ENCODE measurements around the gene AHRR.

The AHRR gene

GRCh38 chr5:433836-434235 is 112.3 kb downstream of the AHRR start:
- no peak for TF ChIP-seq CTCF (IDR thresholded peaks at IDR 0.05; ENCODE audit: control extremely low read depth, extremely low read depth, low read depth, missing control alignments)
- POLR2A ChIA-PET: interaction anchor here (0.6 kb wide), 1 partner anchor 138 kb away, joined by 3 read pairs; no protein-coding TSS in a partner anchor
- no peak for DNase-seq (ENCODE audit: extremely low spot score)
- CTCF ChIA-PET: interaction anchor here (1.0 to 10.6 kb wide), 4 partner anchors 10 to 117 kb away, joined by 3 to 123 read pairs (median 50); partner anchors contain the start of gene EXOC3

- ChIA-PET POLR2A (interaction anchor here (0.6 kb wide), 1 partner anchor 137 kb away, joined by 3 read pairs; no protein-coding TSS in a partner anchor), CTCF (interaction anchor here (1.0 to 10.6 kb wide), 5 partner anchors 10 to 118 kb away, joined by 3 to 123 read pairs (median 4); partner anchors contain the start of gene EXOC3)
- DNase-seq (ENCODE audit: extremely low spot score): no peak
Observed at GRCh38 chr5:434443-435146, 113.1 kb downstream of the AHRR start.

GRCh38 chr5:435156-435790 is 113.8 kb downstream of the AHRR start:
- POLR2A ChIA-PET: no interaction called here
- no peak for DNase-seq (ENCODE audit: extremely low spot score)
- TF ChIP-seq CTCF (IDR thresholded peaks at IDR 0.05; ENCODE audit: control extremely low read depth, extremely low read depth, low read depth, missing control alignments): no peak
- CTCF ChIA-PET: interaction anchor here (1.3 to 10.6 kb wide), 4 partner anchors 11 to 118 kb away, joined by 3 to 123 read pairs (median 50); partner anchors contain the start of gene EXOC3

More at GRCh38 chr5:434443-435146, 113.1 kb downstream of the AHRR start:
- no peak for TF ChIP-seq CTCF (IDR thresholded peaks at IDR 0.05; ENCODE audit: control extremely low read depth, extremely low read depth, low read depth, missing control alignments)

- peak; percentile 6 for TF ChIP-seq CTCF (IDR thresholded peaks at IDR 0.05; ENCODE audit: control extremely low read depth, extremely low read depth, low read depth, missing control alignments)
- POLR2A ChIA-PET: interaction anchor here (0.6 kb wide), 1 partner anchor 41 kb away, joined by 4 read pairs; no protein-coding TSS in a partner anchor
- DNase-seq (ENCODE audit: extremely low spot score): no peak
- CTCF ChIA-PET: interaction anchor here (1.3 to 10.6 kb wide), 4 partner anchors 10 to 119 kb away, joined by 3 to 123 read pairs (median 51); partner anchors contain the start of gene EXOC3
Observed at GRCh38 chr5:435961-436640, 114.6 kb downstream of the AHRR start.

GRCh38 chr5:436641-436975 is 115.1 kb downstream of the AHRR start:
- TF ChIP-seq CTCF (IDR thresholded peaks at IDR 0.05; ENCODE audit: control extremely low read depth, extremely low read depth, low read depth, missing control alignments): no peak
- ChIA-PET CTCF (interaction anchor here (1.2 to 10.6 kb wide), 3 partner anchors 9 to 120 kb away, joined by 6 to 96 read pairs (median 9); partner anchors contain the start of gene EXOC3), POLR2A (interaction anchor here (0.6 kb wide), 1 partner anchor 41 kb away, joined by 4 read pairs; no protein-coding TSS in a partner anchor)
- no peak for DNase-seq (ENCODE audit: extremely low spot score)

GRCh38 chr5:437281-437771 is 115.8 kb downstream of the AHRR start:
- CTCF ChIA-PET: interaction anchor here (1.2 to 10.6 kb wide), 3 partner anchors 9 to 120 kb away, joined by 6 to 96 read pairs (median 9); partner anchors contain the start of gene EXOC3
- POLR2A ChIA-PET: no interaction called here
- no peak for DNase-seq (ENCODE audit: extremely low spot score)
- no peak for TF ChIP-seq CTCF (IDR thresholded peaks at IDR 0.05; ENCODE audit: control extremely low read depth, extremely low read depth, low read depth, missing control alignments)

All from GM10248 (cell line).